WTC11 (cell line): ENCODE data around the gene MAGEA3. TPM values are rescaled to one million over a fixed set of nuclear protein-coding genes. Genes with fewer than 3 reads are reported as not detected.
A peak's percentile ranks its signal among the peaks of the same experiment; 100 is the strongest.

ENCODE experiments used
- ATAC-seq: fragments of 200-7000 bp; cut with Tn5 transposase; 2 replicates; pipeline ENCODE4 v1.10.0; 2021; ENCODE audit warnings: mild to moderate bottlenecking, moderate library complexity
- CTCF ChIA-PET: fragments of 300-600 bp; sonication (Branson Sonifier 250); formaldehyde crosslinking; loops from one replicate; lab custom pipeline; 2021; ENCODE audit warnings: antibody characterized with exemption; lab: Charles Lee
- POLR2A ChIA-PET: fragments of 350-600 bp; sonication (Branson Sonifier 250); formaldehyde crosslinking; loops from one replicate; lab custom pipeline; 2021; ENCODE audit warnings: antibody characterized with exemption; lab: Charles Lee
- DNase-seq: peaks from one replicate; pipeline ENCODE4 v3.0.0; 2021; ENCODE audit warnings: low spot score
- H3K27ac Mint-ChIP-seq: 2 replicates; pipeline ENCODE4 v1.8.0; 2021; ENCODE audit warnings: mixed read lengths
- H3K27me3 Mint-ChIP-seq: 2 replicates; pipeline ENCODE4 v1.8.0; 2021; ENCODE audit warnings: low read depth, mild to moderate bottlenecking, moderate library complexity, mixed read lengths
- H3K36me3 Mint-ChIP-seq: 2 replicates; pipeline ENCODE4 v1.8.0; 2021; ENCODE audit warnings: mixed read lengths
- H3K4me1 Mint-ChIP-seq: 2 replicates; pipeline ENCODE4 v1.8.0; 2022; ENCODE audit warnings: mixed read lengths
- H3K4me3 Mint-ChIP-seq: 2 replicates; pipeline ENCODE4 v1.8.0; 2021; ENCODE audit warnings: mild to moderate bottlenecking, moderate library complexity, mixed read lengths
- H3K9me3 Mint-ChIP-seq: 2 replicates; pipeline ENCODE4 v1.8.0; 2021; ENCODE audit warnings: mixed read lengths
- CREB1 ChIP-seq: sonication (generic); formaldehyde crosslinking; IDR thresholded peaks from 2 replicates; pipeline ENCODE4 v1.8.0; 2023; ENCODE audit warnings: mild to moderate bottlenecking, missing genetic modification reagents
- CREM ChIP-seq: sonication (generic); formaldehyde crosslinking; IDR thresholded peaks from 2 replicates; pipeline ENCODE4 v1.8.1; 2022; ENCODE audit warnings: mild to moderate bottlenecking, missing genetic modification reagents, moderate library complexity
- ELF4 ChIP-seq: sonication (generic); formaldehyde crosslinking; IDR thresholded peaks from 2 replicates; pipeline ENCODE4 v1.8.1; 2022; ENCODE audit warnings: low read depth, mild to moderate bottlenecking, moderate library complexity, missing genetic modification reagents
- EMX1 ChIP-seq: fragments of 250-450 bp; sonication (Bioruptor Pico); IDR thresholded peaks from 2 replicates; pipeline ENCODE4 v1.8.0; 2021; ENCODE audit warnings: mild to moderate bottlenecking
- FOXK1 ChIP-seq: sonication (generic); formaldehyde crosslinking; IDR thresholded peaks from 2 replicates; pipeline ENCODE4 v1.8.0; 2022; ENCODE audit warnings: mild to moderate bottlenecking, moderate library complexity, missing genetic modification reagents
- GRHL2 ChIP-seq: fragments of 250-450 bp; sonication (Bioruptor Pico); IDR thresholded peaks from 2 replicates; pipeline ENCODE4 v1.8.0; 2022; ENCODE audit warnings: mild to moderate bottlenecking, moderate library complexity; ENCODE audit not compliant: insufficient replicate concordance, severe bottlenecking
- HMGA2 ChIP-seq: fragments of 250-450 bp; sonication (Bioruptor Pico); IDR thresholded peaks from 2 replicates; pipeline ENCODE4 v1.4.0; 2021; ENCODE audit warnings: mild to moderate bottlenecking, moderate library complexity
- JAZF1 ChIP-seq: fragments of 250-450 bp; sonication (Bioruptor Pico); IDR thresholded peaks from 2 replicates; pipeline ENCODE4 v1.9.0; 2021; ENCODE audit warnings: moderate library complexity, mild to moderate bottlenecking, inconsistent platforms
- MXD4 ChIP-seq: fragments of 250-450 bp; sonication (Bioruptor Pico); IDR thresholded peaks from 2 replicates; pipeline ENCODE4 v1.8.0; 2021; ENCODE audit warnings: mild to moderate bottlenecking, moderate library complexity, borderline replicate concordance
- NFYB ChIP-seq: sonication (generic); formaldehyde crosslinking; conservative IDR thresholded peaks from 2 replicates; pipeline ENCODE4 v1.8.0; 2022; ENCODE audit warnings: low read depth, missing genetic modification reagents
- RORB ChIP-seq: fragments of 250-450 bp; sonication (Bioruptor Pico); IDR thresholded peaks from 2 replicates; pipeline ENCODE4 v1.9.0; 2021; ENCODE audit warnings: mild to moderate bottlenecking
- SMAD4 ChIP-seq: sonication (generic); formaldehyde crosslinking; IDR thresholded peaks from 2 replicates; pipeline ENCODE4 v1.8.0; 2022; ENCODE audit warnings: mild to moderate bottlenecking, missing genetic modification reagents
- USF1 ChIP-seq: sonication (generic); formaldehyde crosslinking; IDR thresholded peaks from 2 replicates; pipeline ENCODE4 v1.8.0; 2022; ENCODE audit warnings: mild to moderate bottlenecking, missing genetic modification reagents
- total RNA-seq: library from RNA; stranded (reverse); gene quantifications from 3 replicates; pipeline ENCODE4 v1.2.3, GENCODE V29; 2021
- TF ChIP-seq, protein P1 (sequence below): fragments of 250-450 bp; sonication (Bioruptor Pico); IDR thresholded peaks from 2 replicates; pipeline ENCODE4 v1.9.0; 2021; ENCODE audit warnings: mild to moderate bottlenecking
- TF ChIP-seq, protein P2 (sequence below): sonication (generic); formaldehyde crosslinking; IDR thresholded peaks from 2 replicates; pipeline ENCODE4 v1.8.0; 2022; ENCODE audit warnings: mild to moderate bottlenecking, missing genetic modification reagents
- TF ChIP-seq, protein P3 (sequence below): sonication (generic); formaldehyde crosslinking; IDR thresholded peaks from 2 replicates; pipeline ENCODE4 v1.8.1; 2023; ENCODE audit warnings: mild to moderate bottlenecking, missing genetic modification reagents
- TF ChIP-seq, protein P4 (sequence below): sonication (generic); formaldehyde crosslinking; IDR thresholded peaks from 2 replicates; pipeline ENCODE4 v1.8.0; 2022; ENCODE audit warnings: missing genetic modification reagents
- TF ChIP-seq, protein P5 (sequence below): sonication (generic); formaldehyde crosslinking; IDR thresholded peaks from 2 replicates; pipeline ENCODE4 v1.8.1; 2023; ENCODE audit warnings: mild to moderate bottlenecking, moderate library complexity, missing genetic modification reagents
- TF ChIP-seq, protein P6 (sequence below): fragments of 250-450 bp; sonication (Bioruptor Pico); conservative IDR thresholded peaks from 2 replicates; pipeline ENCODE4 v1.9.0; 2021; ENCODE audit warnings: mild to moderate bottlenecking

Gene MAGEA3
- total RNA-seq, 1 experiment from 2014 or later, result 1.8 TPM

DNA sequence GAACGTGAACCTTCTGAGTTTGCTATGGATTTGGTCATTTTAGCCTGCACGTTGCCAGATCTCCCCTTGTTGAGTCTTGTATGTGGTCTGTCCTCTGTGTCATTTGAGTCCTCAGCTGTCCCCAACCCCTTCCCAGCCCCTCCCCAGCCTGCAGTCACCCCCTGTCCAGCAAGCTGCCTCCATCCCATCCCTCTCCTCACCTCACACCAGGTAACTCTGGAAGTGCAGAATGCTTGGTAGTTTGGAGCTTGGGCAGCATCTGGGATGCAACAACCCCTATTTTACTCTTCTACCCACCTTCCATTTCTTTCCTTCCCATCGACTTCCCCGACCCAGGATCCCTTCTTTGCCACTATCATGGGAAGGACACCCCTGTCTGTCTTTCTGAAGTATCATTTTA lies 42.5 kb upstream of the MAGEA3 start (continued):
- TF ChIP-seq, protein P1, sequence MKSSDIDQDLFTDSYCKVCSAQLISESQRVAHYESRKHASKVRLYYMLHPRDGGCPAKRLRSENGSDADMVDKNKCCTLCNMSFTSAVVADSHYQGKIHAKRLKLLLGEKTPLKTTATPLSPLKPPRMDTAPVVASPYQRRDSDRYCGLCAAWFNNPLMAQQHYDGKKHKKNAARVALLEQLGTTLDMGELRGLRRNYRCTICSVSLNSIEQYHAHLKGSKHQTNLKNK (CRISPR knock-in tag), result no peak

DNA sequence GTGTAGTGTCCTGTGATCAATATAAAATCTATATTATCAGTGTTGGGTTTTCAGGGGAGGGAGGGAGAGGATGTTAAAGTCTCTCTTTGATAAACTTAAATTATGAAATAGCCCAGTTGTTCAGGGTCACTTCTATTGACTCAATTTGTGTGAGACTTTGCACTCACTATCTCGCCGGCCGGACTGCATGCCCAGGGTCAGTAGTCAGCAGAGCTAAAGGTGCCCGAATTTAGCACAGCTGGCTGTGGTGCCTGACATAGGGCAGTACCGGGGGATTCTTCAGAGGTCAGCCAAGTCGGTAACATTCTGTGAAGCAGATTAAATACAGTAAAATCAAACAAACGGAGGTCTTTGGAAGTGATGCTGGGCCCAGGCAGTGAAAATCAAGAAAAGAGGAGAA lies 41.7 kb upstream of the MAGEA3 start:
- DNase-seq (no peak), ATAC-seq (no peak)
- Mint-ChIP-seq H3K4me1 (no peaks in the 10 kb centered on the region), H3K36me3 (peaks cover 13% of the 10 kb centered on the region; the same call in 1 of the 2 replicates), H3K9me3 (no peaks in the 10 kb centered on the region), H3K4me3 (no peak overlapping the region), H3K27ac (no peak overlapping the region), H3K27me3 (no peaks in the 10 kb centered on the region)
- CTCF ChIA-PET, result interaction anchor here (0.9 to 4.2 kb wide), 4 partner anchors 15 to 164 kb away, joined by 3 to 41 read pairs (median 13); no protein-coding TSS in a partner anchor
- TF ChIP-seq NFYB (CRISPR knock-in tag) (no peak), CREM (CRISPR knock-in tag) (no peak), JAZF1 (no peak), RORB (CRISPR knock-in tag) (no peak), CREB1 (CRISPR knock-in tag) (no peak), SMAD4 (CRISPR knock-in tag) (no peak), EMX1 (CRISPR knock-in tag) (no peak), FOXK1 (CRISPR knock-in tag) (no peak), ELF4 (no peak), GRHL2 (CRISPR knock-in tag) (no peak), MXD4 (CRISPR knock-in tag) (no peak)
- TF ChIP-seq, protein P2, sequence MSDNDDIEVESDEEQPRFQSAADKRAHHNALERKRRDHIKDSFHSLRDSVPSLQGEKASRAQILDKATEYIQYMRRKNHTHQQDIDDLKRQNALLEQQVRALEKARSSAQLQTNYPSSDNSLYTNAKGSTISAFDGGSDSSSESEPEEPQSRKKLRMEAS (CRISPR knock-in tag), result no peak
- TF ChIP-seq, protein P3, sequence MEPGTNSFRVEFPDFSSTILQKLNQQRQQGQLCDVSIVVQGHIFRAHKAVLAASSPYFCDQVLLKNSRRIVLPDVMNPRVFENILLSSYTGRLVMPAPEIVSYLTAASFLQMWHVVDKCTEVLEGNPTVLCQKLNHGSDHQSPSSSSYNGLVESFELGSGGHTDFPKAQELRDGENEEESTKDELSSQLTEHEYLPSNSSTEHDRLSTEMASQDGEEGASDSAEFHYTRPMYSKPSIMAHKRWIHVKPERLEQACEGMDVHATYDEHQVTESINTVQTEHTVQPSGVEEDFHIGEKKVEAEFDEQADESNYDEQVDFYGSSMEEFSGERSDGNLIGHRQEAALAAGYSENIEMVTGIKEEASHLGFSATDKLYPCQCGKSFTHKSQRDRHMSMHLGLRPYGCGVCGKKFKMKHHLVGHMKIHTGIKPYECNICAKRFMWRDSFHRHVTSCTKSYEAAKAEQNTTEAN (CRISPR knock-in tag), result no peak
- POLR2A ChIA-PET, result no interaction called here

DNA sequence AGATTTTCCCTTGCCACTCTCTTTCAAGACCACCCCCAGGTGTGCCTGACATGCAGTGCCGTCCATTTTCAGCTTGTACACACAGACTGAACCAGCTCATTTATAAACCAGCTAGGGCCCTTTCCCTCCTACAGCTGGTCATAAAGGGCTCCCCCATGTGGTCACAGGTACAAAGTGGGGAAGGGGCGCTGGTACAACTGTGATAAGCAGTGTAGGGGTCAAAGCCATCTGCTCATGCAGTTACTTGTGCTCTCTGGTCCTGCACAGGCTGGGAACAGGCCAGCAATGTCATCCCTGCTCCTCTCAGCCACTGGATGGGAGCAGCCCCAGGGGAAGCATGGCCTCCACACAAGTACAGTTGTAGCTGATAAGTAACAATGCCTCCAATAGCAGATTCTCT lies 40.3 kb upstream of the MAGEA3 start:
- peak; percentile 38 for DNase-seq
- peak; percentile 82 for ATAC-seq
- POLR2A ChIA-PET, result no interaction called here
- H3K27ac Mint-ChIP-seq, result no peak overlapping the region
- no peaks in the 10 kb centered on the region for H3K36me3 Mint-ChIP-seq
- H3K4me3 Mint-ChIP-seq, result no peak overlapping the region
- no peaks in the 10 kb centered on the region for H3K27me3 Mint-ChIP-seq
- H3K9me3 Mint-ChIP-seq, result no peaks in the 10 kb centered on the region
- CTCF ChIA-PET, result interaction anchor here (0.6 to 4.2 kb wide), 13 partner anchors 11 to 947 kb away, joined by 3 to 41 read pairs (median 5); partner anchors contain the start of genes CETN2 and NSDHL
- TF ChIP-seq HMGA2, result no peak
- H3K4me1 Mint-ChIP-seq, result no peaks in the 10 kb centered on the region

GRCh38 chrX:152663086-152663485 lies 35.5 kb upstream of the MAGEA3 start:
- no peak for TF ChIP-seq CREM (CRISPR knock-in tag)
- no peak for TF ChIP-seq MXD4 (CRISPR knock-in tag)
- TF ChIP-seq, protein P4, sequence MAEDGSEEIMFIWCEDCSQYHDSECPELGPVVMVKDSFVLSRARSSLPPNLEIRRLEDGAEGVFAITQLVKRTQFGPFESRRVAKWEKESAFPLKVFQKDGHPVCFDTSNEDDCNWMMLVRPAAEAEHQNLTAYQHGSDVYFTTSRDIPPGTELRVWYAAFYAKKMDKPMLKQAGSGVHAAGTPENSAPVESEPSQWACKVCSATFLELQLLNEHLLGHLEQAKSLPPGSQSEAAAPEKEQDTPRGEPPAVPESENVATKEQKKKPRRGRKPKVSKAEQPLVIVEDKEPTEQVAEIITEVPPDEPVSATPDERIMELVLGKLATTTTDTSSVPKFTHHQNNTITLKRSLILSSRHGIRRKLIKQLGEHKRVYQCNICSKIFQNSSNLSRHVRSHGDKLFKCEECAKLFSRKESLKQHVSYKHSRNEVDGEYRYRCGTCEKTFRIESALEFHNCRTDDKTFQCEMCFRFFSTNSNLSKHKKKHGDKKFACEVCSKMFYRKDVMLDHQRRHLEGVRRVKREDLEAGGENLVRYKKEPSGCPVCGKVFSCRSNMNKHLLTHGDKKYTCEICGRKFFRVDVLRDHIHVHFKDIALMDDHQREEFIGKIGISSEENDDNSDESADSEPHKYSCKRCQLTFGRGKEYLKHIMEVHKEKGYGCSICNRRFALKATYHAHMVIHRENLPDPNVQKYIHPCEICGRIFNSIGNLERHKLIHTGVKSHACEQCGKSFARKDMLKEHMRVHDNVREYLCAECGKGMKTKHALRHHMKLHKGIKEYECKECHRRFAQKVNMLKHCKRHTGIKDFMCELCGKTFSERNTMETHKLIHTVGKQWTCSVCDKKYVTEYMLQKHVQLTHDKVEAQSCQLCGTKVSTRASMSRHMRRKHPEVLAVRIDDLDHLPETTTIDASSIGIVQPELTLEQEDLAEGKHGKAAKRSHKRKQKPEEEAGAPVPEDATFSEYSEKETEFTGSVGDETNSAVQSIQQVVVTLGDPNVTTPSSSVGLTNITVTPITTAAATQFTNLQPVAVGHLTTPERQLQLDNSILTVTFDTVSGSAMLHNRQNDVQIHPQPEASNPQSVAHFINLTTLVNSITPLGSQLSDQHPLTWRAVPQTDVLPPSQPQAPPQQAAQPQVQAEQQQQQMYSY (CRISPR knock-in tag), result no peak
- TF ChIP-seq, protein P5, sequence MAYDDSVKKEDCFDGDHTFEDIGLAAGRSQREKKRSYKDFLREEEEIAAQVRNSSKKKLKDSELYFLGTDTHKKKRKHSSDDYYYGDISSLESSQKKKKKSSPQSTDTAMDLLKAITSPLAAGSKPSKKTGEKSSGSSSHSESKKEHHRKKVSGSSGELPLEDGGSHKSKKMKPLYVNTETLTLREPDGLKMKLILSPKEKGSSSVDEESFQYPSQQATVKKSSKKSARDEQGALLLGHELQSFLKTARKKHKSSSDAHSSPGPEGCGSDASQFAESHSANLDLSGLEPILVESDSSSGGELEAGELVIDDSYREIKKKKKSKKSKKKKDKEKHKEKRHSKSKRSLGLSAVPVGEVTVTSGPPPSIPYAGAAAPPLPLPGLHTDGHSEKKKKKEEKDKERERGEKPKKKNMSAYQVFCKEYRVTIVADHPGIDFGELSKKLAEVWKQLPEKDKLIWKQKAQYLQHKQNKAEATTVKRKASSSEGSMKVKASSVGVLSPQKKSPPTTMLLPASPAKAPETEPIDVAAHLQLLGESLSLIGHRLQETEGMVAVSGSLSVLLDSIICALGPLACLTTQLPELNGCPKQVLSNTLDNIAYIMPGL, result no peak
- TF ChIP-seq, protein P3 (CRISPR knock-in tag), result no peak
- TF ChIP-seq, protein P6, sequence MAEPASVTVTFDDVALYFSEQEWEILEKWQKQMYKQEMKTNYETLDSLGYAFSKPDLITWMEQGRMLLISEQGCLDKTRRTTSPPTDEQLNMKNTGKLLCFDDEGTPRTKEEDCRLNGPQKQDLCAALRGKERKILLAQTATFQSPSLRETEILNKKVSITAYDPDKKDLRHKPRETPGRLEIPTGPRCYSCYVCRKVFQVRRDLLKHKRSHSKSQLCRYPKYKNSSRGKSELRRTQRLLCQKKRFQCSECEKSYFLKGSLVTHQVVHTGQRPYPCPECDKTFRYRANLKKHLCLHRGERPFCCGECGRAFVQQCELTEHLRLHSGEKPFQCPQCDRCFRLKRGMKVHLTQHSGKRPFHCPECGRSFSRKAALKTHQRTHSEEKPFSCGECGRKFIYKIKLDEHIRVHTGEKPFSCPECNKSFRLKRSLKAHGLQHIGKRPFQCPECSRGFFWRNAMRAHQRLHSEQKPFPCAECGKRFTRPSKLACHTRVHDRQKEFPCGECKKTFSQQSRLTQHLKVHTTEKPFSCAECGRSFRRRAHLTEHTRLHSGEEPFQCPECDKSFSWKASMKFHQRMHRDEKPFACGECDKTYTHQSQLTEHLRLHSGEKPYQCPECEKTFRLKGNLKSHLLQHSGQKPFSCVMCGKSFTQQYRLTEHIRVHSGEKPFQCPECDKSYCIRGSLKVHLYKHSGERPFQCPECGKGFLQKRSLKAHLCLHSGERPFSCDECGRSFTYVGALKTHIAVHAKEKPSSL (CRISPR knock-in tag), result no peak
- no peak for TF ChIP-seq USF1 (CRISPR knock-in tag)
- TF ChIP-seq, all 79 proteins: peak for 0
- Mint-ChIP-seq H3K36me3 (no peaks in the 10 kb centered on the region), H3K27me3 (peaks cover 3% of the 10 kb centered on the region; the same call in 1 of the 2 replicates), H3K27ac (no peak overlapping the region), H3K4me1 (no peaks in the 10 kb centered on the region), H3K4me3 (no peak overlapping the region), H3K9me3 (0 out of 2 replicates have a peak, but pooled peaks cover 9% of the 10 kb centered on the region)
- POLR2A ChIA-PET, result no interaction called here
- CTCF ChIA-PET, result no interaction called here
- ATAC-seq, result no peak
- DNase-seq, result no peak
